Body of pancreas (tissue), 4 donors: ENCODE measurements around the gene MR1. TPM values are rescaled to one million over a fixed set of nuclear protein-coding genes. Genes with fewer than 3 reads are reported as not detected.

Source experiments
- ATAC-seq: fragments of 150-250 bp; one replicate; pipeline ENCODE4 v1.9.1; 2016
- DNase-seq, 4 donors: peaks; one replicate each; pipeline ENCODE4 v3.0.0-alpha.2; 2019
- H3K27ac ChIP-seq, 4 donors: fragments of 200-600 bp; sonication (generic); 1 replicate in 3 of 4; 2 replicates in 1 of 4; pipeline versions ENCODE4 v1.5.1 to v1.6.1; 2016 to 2019; ENCODE audit warnings: mild to moderate bottlenecking in 1 of 4, mixed read lengths in 1 of 4, moderate library complexity in 1 of 4
- H3K27me3 ChIP-seq, 2 donors: fragments of 200-600 bp; sonication (generic); one replicate each; pipeline ENCODE4 v1.6.0; 2016; ENCODE audit warnings: mild to moderate bottlenecking in 1 of 2
- H3K36me3 ChIP-seq, 2 donors: fragments of 200-600 bp; sonication (generic); replicated peaks in 1 of 2; 2 replicates each; pipeline ENCODE4 v1.5.1; 2016; ENCODE audit warnings: low read depth in 2 of 2; ENCODE audit not compliant: insufficient read depth in 1 of 2
- H3K4me1 ChIP-seq: fragments of 200-600 bp; sonication (generic); one replicate; pipeline ENCODE4 v1.6.0; 2016
- H3K4me3 ChIP-seq, 2 donors: fragments of 200-600 bp; sonication (generic); 1 replicate in 1 of 2; 2 replicates in 1 of 2; pipeline ENCODE4 v1.5.1; 2016 to 2019
- H3K9me3 ChIP-seq, 3 donors: fragments of 200-600 bp; sonication (generic); 1 replicate in 2 of 3; 2 replicates in 1 of 3; pipeline ENCODE4 v1.5.1; 2016
- CTCF ChIP-seq, 7 experiments: fragments of 450-650 bp in 4 of 7; fragments of 200-600 bp in 3 of 7; sonication (generic) in 3 of 7; IDR thresholded peaks; one replicate each; pipeline ENCODE4 v1.5.1; 2016 to 2019; ENCODE audit warnings: antibody characterized with exemption in 7 of 7
- POLR2A ChIP-seq, 3 donors: fragments of 450-650 bp; IDR thresholded peaks; one replicate each; pipeline ENCODE4 v1.6.1; 2016; ENCODE audit warnings: antibody characterized with exemption in 3 of 3, mild to moderate bottlenecking in 2 of 3
- WGBS, 2 donors: methylation state at CpG; one replicate each; pipeline ENCODE4 v1.1.5; 2017; 5-methylcytosine and 5-hydroxymethylcytosine counted together
- intact Hi-C: fragments of 100-400 bp; cut with DNase I; formaldehyde crosslinking; loops from one replicate; pipeline ENCODE4 v1.15.1; 2023
- total RNA-seq, 2 donors: library from RNA; depleted of rRNA; stranded (reverse); fragments of >200 nt; gene quantifications; one replicate each; pipeline ENCODE4 v1.1.0, GENCODE V29; 2016

The MR1 gene
- total RNA-seq, 2 donors from 2014 or later: 2.3 to 4.9 TPM

GRCh38 chr1:181036107-181036836 is 2.5 kb downstream of the MR1 start:
- no peak overlapping the region for H3K27ac ChIP-seq
- intact Hi-C loops: loop anchor here (10.0 kb wide), 1 partner anchor 109 kb away; no protein-coding TSS in a partner anchor
- H3K9me3 ChIP-seq: no peaks in the 10 kb centered on the region
- no peak overlapping the region for H3K4me3 ChIP-seq
- H3K36me3 ChIP-seq: no peaks in the 10 kb centered on the region
- TF ChIP-seq CTCF (IDR thresholded peaks at IDR 0.05) (no peak), POLR2A (IDR thresholded peaks at IDR 0.05) (no peak)
- no peak for DNase-seq
- H3K27me3 ChIP-seq: no peaks in the 10 kb centered on the region
- WGBS, 2 donors: 50 to 52% methylated on average over 4 of the region's 4 CpGs
- H3K4me1 ChIP-seq: peaks cover 28% of the 10 kb centered on the region
- no peak for ATAC-seq

- intact Hi-C loops: loop anchor here (10.0 kb wide), 1 partner anchor 107 kb away; no protein-coding TSS in a partner anchor
- TF ChIP-seq POLR2A (IDR thresholded peaks at IDR 0.05) (no peak), CTCF (IDR thresholded peaks at IDR 0.05) (no peak)
- WGBS, 2 donors: 76 to 79% methylated on average over 2 of the region's 2 CpGs
- no peak for ATAC-seq
- no peak for DNase-seq
- H3K27ac ChIP-seq: no peak overlapping the region
- no peaks in the 10 kb centered on the region for H3K36me3 ChIP-seq
- H3K4me3 ChIP-seq: no peak overlapping the region
- peaks cover 28% of the 10 kb centered on the region for H3K4me1 ChIP-seq
- no peaks in the 10 kb centered on the region for H3K27me3 ChIP-seq
- no peaks in the 10 kb centered on the region for H3K9me3 ChIP-seq
Observed at GRCh38 chr1:181037386-181037785, 3.6 kb downstream of the MR1 start.

- peak; percentile 54 to 62 (median 57) for DNase-seq
- intact Hi-C loops: loop anchor here (10.0 kb wide), 1 partner anchor 106 kb away; no protein-coding TSS in a partner anchor
- 71 to 79% methylated on average over 5 of the region's 5 CpGs for WGBS, 2 donors
Observed at GRCh38 chr1:181038399-181038873, 4.7 kb downstream of the MR1 start.

GRCh38 chr1:181040284-181040865 is 6.6 kb downstream of the MR1 start:
- H3K27me3 ChIP-seq: no peaks in the 10 kb centered on the region
- DNase-seq: no peak
- TF ChIP-seq POLR2A (IDR thresholded peaks at IDR 0.05) (no peak), CTCF (IDR thresholded peaks at IDR 0.05) (no peak)
- 77 to 90% methylated on average over 3 of the region's 3 CpGs for WGBS, 2 donors
- intact Hi-C loops: no loop called here
- no peak overlapping the region for H3K4me3 ChIP-seq
- no peak for ATAC-seq
- no peak overlapping the region for H3K27ac ChIP-seq
- H3K4me1 ChIP-seq: peaks cover 8% of the 10 kb centered on the region
- H3K36me3 ChIP-seq: no peaks in the 10 kb centered on the region
- no peaks in the 10 kb centered on the region for H3K9me3 ChIP-seq

More at GRCh38 chr1:181038399-181038873, 4.7 kb downstream of the MR1 start:
- Histone ChIP-seq H3K4me3 (no peak overlapping the region), H3K27me3 (no peaks in the 10 kb centered on the region), H3K4me1 (peaks cover 22% of the 10 kb centered on the region), H3K36me3 (no peaks in the 10 kb centered on the region), H3K27ac (no peak overlapping the region), H3K9me3 (no peaks in the 10 kb centered on the region)
- TF ChIP-seq CTCF (IDR thresholded peaks at IDR 0.05) (peak; percentile 14 to 67 (median 63)), POLR2A (IDR thresholded peaks at IDR 0.05) (no peak)
- ATAC-seq: peak; percentile 63
